HCT116 (cell line): ENCODE results near the gene LOXHD1. TPM values are rescaled to one million over a fixed set of nuclear protein-coding genes. Genes with fewer than 3 reads are reported as not detected.

Experiments
- ATAC-seq: fragments of 200-7000 bp; cut with Tn5 transposase; 2 replicates; pipeline ENCODE4 v1.9.1; 2020; ENCODE audit warnings: mild to moderate bottlenecking, moderate library complexity
- BruUV-seq: library from RNA; stranded (reverse); fragments of 400-500 nt; replicated peaks from 2 replicates; lab custom pipeline; 2021; lab: Mats Ljungman, UMichigan
- CTCF ChIA-PET: fragments of 300-600 bp; sonication (Branson Sonifier 250); formaldehyde crosslinking; loops from one replicate; lab custom pipeline; 2021; ENCODE audit warnings: antibody characterized with exemption; lab: Charles Lee
- POLR2A ChIA-PET: fragments of 300-600, 350-600 bp; sonication (Branson Sonifier 250); formaldehyde crosslinking; loops from one replicate; lab custom pipeline; 2021; ENCODE audit warnings: antibody characterized with exemption; lab: Charles Lee
- RAD21 ChIA-PET, 2 experiments: fragments of 300-600 bp; sonication (Branson Sonifier 250); formaldehyde crosslinking; loops; one replicate each; lab custom pipeline; 2023; ENCODE audit warnings: low total read pairs in 2 of 2; ENCODE audit not compliant: uncharacterized antibody in 2 of 2, unreplicated experiment in 2 of 2, low non-redundant PET in 1 of 2; lab: Charles Lee
- DNase-seq: peaks from one replicate; pipeline ENCODE4 v3.0.0-alpha.2; 2010; ENCODE audit warnings: low read depth, low spot score
- H2AFZ ChIP-seq: fragments of 200-600 bp; shearing (Covaris generic), sonication (generic); 2 replicates; pipeline ENCODE4 v1.6.1; 2017; ENCODE audit warnings: low read depth, mixed run types, mixed read lengths, antibody characterized with exemption, low read length; ENCODE audit not compliant: poor library complexity, severe bottlenecking
- H3K27ac ChIP-seq: 2 replicates; pipeline ENCODE4 v1.5.1; 2012; ENCODE audit warnings: low read depth, low read length
- H3K27me3 ChIP-seq: fragments of 200-600 bp; sonication (generic); 2 replicates; pipeline ENCODE4 v1.6.1; 2016; ENCODE audit warnings: mixed run types, low read length, mixed read lengths; ENCODE audit not compliant: insufficient read depth
- H3K36me3 ChIP-seq, 2 experiments: fragments of 200-500 bp in 1 of 2; fragments of 200-600 bp in 1 of 2; sonication (Bioruptor generic) in 1 of 2; sonication (generic) in 1 of 2; 2 replicates each; pipeline versions ENCODE4 v1.5.1 to v1.6.1; 2014 to 2016; ENCODE audit warnings: low read length in 2 of 2, inconsistent platforms in 1 of 2, mixed read lengths in 1 of 2, mixed run types in 1 of 2; ENCODE audit not compliant: insufficient read depth in 2 of 2, control insufficient read depth in 1 of 2
- H3K4me1 ChIP-seq, 2 experiments: fragments of 200-600 bp in 1 of 2; sonication (generic) in 1 of 2; 2 replicates each; pipeline versions ENCODE4 v1.5.1 to v1.6.1; 2012 to 2017; ENCODE audit warnings: low read length in 2 of 2, inconsistent platforms in 1 of 2, mild to moderate bottlenecking in 1 of 2, mixed read lengths in 1 of 2, mixed run types in 1 of 2, moderate library complexity in 1 of 2; ENCODE audit not compliant: insufficient read depth in 2 of 2, control insufficient read depth in 1 of 2
- H3K4me2 ChIP-seq: fragments of 200-600 bp; sonication (generic); 2 replicates; pipeline ENCODE4 v1.6.1; 2017; ENCODE audit warnings: mixed run types, low read length, mixed read lengths
- H3K4me3 ChIP-seq, 2 experiments: fragments of 200-600 bp in 1 of 2; sonication (generic) in 1 of 2; replicated peaks in 1 of 2; 2 replicates each; pipeline ENCODE4 v1.5.1; 2011 to 2016; ENCODE audit warnings: low read length in 2 of 2, control low read depth in 1 of 2, low read depth in 1 of 2, mild to moderate bottlenecking in 1 of 2, mixed read lengths in 1 of 2, mixed run types in 1 of 2
- H3K79me2 ChIP-seq: fragments of 200-600 bp; sonication (generic); 2 replicates; pipeline ENCODE4 v1.6.1; 2017; ENCODE audit warnings: mild to moderate bottlenecking, mixed run types, low read length, moderate library complexity, mixed read lengths; ENCODE audit not compliant: insufficient read depth
- H3K9ac ChIP-seq: fragments of 200-600 bp; sonication (generic); 2 replicates; pipeline ENCODE4 v1.6.1; 2016; ENCODE audit warnings: low read length, mixed read lengths
- H3K9me2 ChIP-seq: fragments of 200-600 bp; sonication (generic), shearing (Covaris generic); 2 replicates; pipeline ENCODE4 v1.6.1; 2017; ENCODE audit warnings: mixed run types, mild to moderate bottlenecking, moderate library complexity; ENCODE audit not compliant: insufficient read depth
- H3K9me3 ChIP-seq, 2 experiments: fragments of 200-500 bp in 1 of 2; fragments of 200-600 bp in 1 of 2; sonication (Bioruptor generic) in 1 of 2; sonication (generic) in 1 of 2; 2 replicates each; pipeline ENCODE4 v1.6.1; 2014 to 2017; ENCODE audit warnings: low read length in 2 of 2, mixed read lengths in 2 of 2, inconsistent platforms in 1 of 2, low read depth in 1 of 2, mild to moderate bottlenecking in 1 of 2, mixed run types in 1 of 2, moderate library complexity in 1 of 2; ENCODE audit not compliant: control insufficient read depth in 1 of 2, insufficient read depth in 1 of 2
- H4K20me1 ChIP-seq: fragments of 200-600 bp; sonication (generic), shearing (Covaris generic); 2 replicates; pipeline ENCODE4 v1.6.1; 2017; ENCODE audit warnings: mixed run types, mild to moderate bottlenecking, moderate library complexity; ENCODE audit not compliant: insufficient read depth
- EGR1 ChIP-seq: IDR thresholded peaks from 2 replicates; pipeline ENCODE4 v1.6.1; 2012; ENCODE audit warnings: low read depth
- FOSL1 ChIP-seq: IDR thresholded peaks from 2 replicates; pipeline ENCODE4 v1.6.1; 2012; ENCODE audit warnings: low read depth
- JUND ChIP-seq: IDR thresholded peaks from 2 replicates; pipeline ENCODE4 v1.6.1; 2012
- POLR2AphosphoS5 ChIP-seq: IDR thresholded peaks from 2 replicates; pipeline ENCODE4 v1.6.1; 2011; ENCODE audit warnings: mild to moderate bottlenecking, low read depth, low read length, moderate library complexity
- RAD21 ChIP-seq: IDR thresholded peaks from 2 replicates; pipeline ENCODE4 v1.6.1; 2012; ENCODE audit warnings: low read depth, mild to moderate bottlenecking
- SP1 ChIP-seq: IDR thresholded peaks from 2 replicates; pipeline ENCODE4 v1.6.1; 2012; ENCODE audit warnings: low read depth
- ZBTB33 ChIP-seq: IDR thresholded peaks from 2 replicates; pipeline ENCODE4 v1.6.1; 2011; ENCODE audit warnings: mild to moderate bottlenecking, low read length, moderate library complexity; ENCODE audit not compliant: insufficient replicate concordance; ENCODE audit errors: extremely low read depth
- ZFX ChIP-seq: fragments of 450-650 bp; IDR thresholded peaks from 2 replicates; pipeline ENCODE4 v1.6.1; 2017
- ZNF274 ChIP-seq: fragments of 200-500 bp; sonication (Bioruptor generic); IDR thresholded peaks from 2 replicates; pipeline ENCODE4 v1.6.1; 2014; ENCODE audit warnings: mild to moderate bottlenecking, low read depth, low read length, inconsistent platforms
- intact Hi-C: fragments of 100-400 bp; cut with micrococcal nuclease; formaldehyde crosslinking; loops from 2 replicates; pipeline ENCODE4 v1.10.0; 2022
- total RNA-seq: library from RNA; stranded (reverse); gene quantifications from one replicate; pipeline ENCODE4 v1.2.1, GENCODE V29; 2021; ENCODE audit not compliant: unreplicated experiment
- TF ChIP-seq, protein P1 (sequence below): IDR thresholded peaks from 2 replicates; pipeline ENCODE4 v1.6.1; 2012
- TF ChIP-seq, protein P2 (sequence below): IDR thresholded peaks from 2 replicates; pipeline ENCODE4 v1.6.1; 2012

LOXHD1 gene
- total RNA-seq, 1 experiment from 2014 or later: not detected

- intact Hi-C loops: no loop called here
- ChIA-PET RAD21 (no interaction called here), CTCF (no interaction called here), POLR2A (no interaction called here)
- no TSS peak for BruUV-seq
- Histone ChIP-seq H3K36me3 (no peaks in the 10 kb centered on the region), H3K79me2 (no peaks in the 10 kb centered on the region), H3K4me2 (no peak overlapping the region), H3K27ac (no peak overlapping the region), H3K9me2 (no peaks in the 10 kb centered on the region), H3K4me3 (no peak overlapping the region), H3K4me1 (no peaks in the 10 kb centered on the region), H4K20me1 (no peaks in the 10 kb centered on the region), H2AFZ (no peak overlapping the region), H3K27me3 (peaks cover 13% of the 10 kb centered on the region), H3K9me3 (no peaks in the 10 kb centered on the region), H3K9ac (no peak overlapping the region)
- TF ChIP-seq, protein P1, sequence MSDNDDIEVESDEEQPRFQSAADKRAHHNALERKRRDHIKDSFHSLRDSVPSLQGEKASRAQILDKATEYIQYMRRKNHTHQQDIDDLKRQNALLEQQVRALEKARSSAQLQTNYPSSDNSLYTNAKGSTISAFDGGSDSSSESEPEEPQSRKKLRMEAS: no peak
- TF ChIP-seq POLR2AphosphoS5: no peak
- TF ChIP-seq JUND: no peak
- no peak for TF ChIP-seq ZBTB33
- no peak for TF ChIP-seq EGR1
- no peak for TF ChIP-seq FOSL1
- TF ChIP-seq, protein P2, sequence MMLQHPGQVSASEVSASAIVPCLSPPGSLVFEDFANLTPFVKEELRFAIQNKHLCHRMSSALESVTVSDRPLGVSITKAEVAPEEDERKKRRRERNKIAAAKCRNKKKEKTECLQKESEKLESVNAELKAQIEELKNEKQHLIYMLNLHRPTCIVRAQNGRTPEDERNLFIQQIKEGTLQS: no peak
- no peak for TF ChIP-seq ZNF274
- TF ChIP-seq ZFX: no peak
- no peak for TF ChIP-seq RAD21
- no peak for TF ChIP-seq SP1
- DNase-seq (no peak), ATAC-seq (no peak)
Measured at GRCh38 chr18:46652372-46652771, 4.6 kb downstream of the LOXHD1 start.
